Loucy (cell line): ENCODE results near the gene ANXA6.

Experiments
- H2AFZ ChIP-seq: fragments of 200-600 bp; sonication (generic); 2 replicates; pipeline ENCODE4 v1.6.0; 2016; ENCODE audit warnings: antibody characterized with exemption, mild to moderate bottlenecking, low read length, moderate library complexity
- H3F3A ChIP-seq: fragments of 200-600 bp; 2 replicates; pipeline ENCODE4 v1.6.0; 2016; ENCODE audit warnings: antibody characterized with exemption, low read depth, mild to moderate bottlenecking
- H3K27me3 ChIP-seq: fragments of 200-600 bp; sonication (generic); 2 replicates; pipeline ENCODE4 v1.6.1; 2014; ENCODE audit warnings: low read length, mild to moderate bottlenecking; ENCODE audit not compliant: insufficient read depth, poor library complexity, severe bottlenecking
- H3K36me3 ChIP-seq: fragments of 200-600 bp; sonication (generic); 2 replicates; pipeline ENCODE4 v1.6.1; 2016; ENCODE audit warnings: low read length; ENCODE audit not compliant: insufficient read depth
- H3K4me1 ChIP-seq: fragments of 200-600 bp; sonication (generic); 2 replicates; pipeline ENCODE4 v1.5.1; 2014; ENCODE audit warnings: low read length, mild to moderate bottlenecking; ENCODE audit not compliant: insufficient read depth, poor library complexity, severe bottlenecking
- H3K4me2 ChIP-seq: fragments of 200-600 bp; sonication (generic); 2 replicates; pipeline ENCODE4 v1.6.0; 2014; ENCODE audit warnings: antibody characterized with exemption, low read length, low read depth, mild to moderate bottlenecking; ENCODE audit not compliant: poor library complexity, severe bottlenecking
- H3K4me3 ChIP-seq: fragments of 200-600 bp; sonication (generic); 2 replicates; pipeline ENCODE4 v1.5.1; 2014; ENCODE audit warnings: low read length, mild to moderate bottlenecking, mixed read lengths; ENCODE audit not compliant: poor library complexity, severe bottlenecking
- H3K79me2 ChIP-seq: fragments of 200-600 bp; sonication (generic); 2 replicates; pipeline ENCODE4 v1.6.1; 2014; ENCODE audit warnings: low read length; ENCODE audit not compliant: insufficient read depth
- H3K9ac ChIP-seq: fragments of 200-600 bp; sonication (generic); 2 replicates; pipeline ENCODE4 v1.6.0; 2014; ENCODE audit warnings: mild to moderate bottlenecking, low read depth, low read length, moderate library complexity; ENCODE audit not compliant: poor library complexity, severe bottlenecking
- H3K9me2 ChIP-seq: fragments of 200-600 bp; sonication (generic); replicated peaks from 2 replicates; pipeline ENCODE4 v1.6.1; 2016; ENCODE audit warnings: low read depth, low read length, mixed read lengths
- H3K9me3 ChIP-seq: fragments of 200-600 bp; sonication (generic); 2 replicates; pipeline ENCODE4 v1.6.1; 2014; ENCODE audit warnings: mild to moderate bottlenecking, antibody characterized with exemption, low read length, low read depth; ENCODE audit not compliant: insufficient read depth
- H4K20me1 ChIP-seq: fragments of 200-600 bp; sonication (generic); 2 replicates; pipeline ENCODE4 v1.6.0; 2014; ENCODE audit warnings: antibody characterized with exemption, low read length, mild to moderate bottlenecking; ENCODE audit not compliant: insufficient read depth, poor library complexity, severe bottlenecking
- EZH2phosphoT487 ChIP-seq: fragments of 200-600 bp; IDR thresholded peaks from 2 replicates; pipeline ENCODE4 v1.6.1; 2018; ENCODE audit warnings: antibody characterized with exemption, mild to moderate bottlenecking, moderate library complexity, borderline replicate concordance
- TF ChIP-seq, protein P1 (sequence below): fragments of 200-600 bp; sonication (generic); conservative IDR thresholded peaks from 2 replicates; pipeline ENCODE4 v1.5.1; 2014; ENCODE audit warnings: mild to moderate bottlenecking, antibody characterized with exemption, low read length

Gene ANXA6

DNA sequence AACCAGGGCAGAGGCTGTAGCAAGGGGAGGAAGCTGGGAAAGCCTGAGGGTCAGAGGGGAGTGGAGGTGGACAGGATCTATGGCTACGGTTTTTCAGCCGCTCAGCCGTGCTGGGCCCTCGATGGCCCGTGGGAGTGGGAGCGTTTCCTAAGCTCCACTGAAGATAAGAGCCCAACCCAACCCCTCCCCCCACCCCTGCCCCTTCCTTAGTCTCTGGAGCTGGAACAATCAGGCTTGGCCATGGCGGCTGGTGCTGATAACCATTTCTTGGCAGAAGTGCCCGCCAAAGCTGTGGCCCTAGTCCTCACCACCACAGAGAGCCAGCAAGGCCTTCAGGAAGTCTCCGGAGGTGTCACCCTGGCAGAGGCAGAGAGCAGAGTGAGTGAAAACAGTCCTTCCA is 56.4 kb downstream of the ANXA6 start:
- Histone ChIP-seq H3K9me3 (no peaks in the 10 kb centered on the region), H3K4me1 (peaks cover 30% of the 10 kb centered on the region), H3K4me2 (no peak overlapping the region), H3K27me3 (no peaks in the 10 kb centered on the region), H4K20me1 (no peaks in the 10 kb centered on the region), H3K36me3 (peaks cover 59% of the 10 kb centered on the region; the same call in 1 of the 2 replicates), H2AFZ (no peak overlapping the region), H3F3A (no peaks in the 10 kb centered on the region; the same call in 1 of the 2 replicates), H3K79me2 (no peaks in the 10 kb centered on the region), H3K9ac (no peak overlapping the region), H3K4me3 (no peak overlapping the region), H3K9me2 (no peaks in the 10 kb centered on the region)
- TF ChIP-seq, protein P1, sequence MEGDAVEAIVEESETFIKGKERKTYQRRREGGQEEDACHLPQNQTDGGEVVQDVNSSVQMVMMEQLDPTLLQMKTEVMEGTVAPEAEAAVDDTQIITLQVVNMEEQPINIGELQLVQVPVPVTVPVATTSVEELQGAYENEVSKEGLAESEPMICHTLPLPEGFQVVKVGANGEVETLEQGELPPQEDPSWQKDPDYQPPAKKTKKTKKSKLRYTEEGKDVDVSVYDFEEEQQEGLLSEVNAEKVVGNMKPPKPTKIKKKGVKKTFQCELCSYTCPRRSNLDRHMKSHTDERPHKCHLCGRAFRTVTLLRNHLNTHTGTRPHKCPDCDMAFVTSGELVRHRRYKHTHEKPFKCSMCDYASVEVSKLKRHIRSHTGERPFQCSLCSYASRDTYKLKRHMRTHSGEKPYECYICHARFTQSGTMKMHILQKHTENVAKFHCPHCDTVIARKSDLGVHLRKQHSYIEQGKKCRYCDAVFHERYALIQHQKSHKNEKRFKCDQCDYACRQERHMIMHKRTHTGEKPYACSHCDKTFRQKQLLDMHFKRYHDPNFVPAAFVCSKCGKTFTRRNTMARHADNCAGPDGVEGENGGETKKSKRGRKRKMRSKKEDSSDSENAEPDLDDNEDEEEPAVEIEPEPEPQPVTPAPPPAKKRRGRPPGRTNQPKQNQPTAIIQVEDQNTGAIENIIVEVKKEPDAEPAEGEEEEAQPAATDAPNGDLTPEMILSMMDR, result no peak
- no peak for TF ChIP-seq EZH2phosphoT487

DNA sequence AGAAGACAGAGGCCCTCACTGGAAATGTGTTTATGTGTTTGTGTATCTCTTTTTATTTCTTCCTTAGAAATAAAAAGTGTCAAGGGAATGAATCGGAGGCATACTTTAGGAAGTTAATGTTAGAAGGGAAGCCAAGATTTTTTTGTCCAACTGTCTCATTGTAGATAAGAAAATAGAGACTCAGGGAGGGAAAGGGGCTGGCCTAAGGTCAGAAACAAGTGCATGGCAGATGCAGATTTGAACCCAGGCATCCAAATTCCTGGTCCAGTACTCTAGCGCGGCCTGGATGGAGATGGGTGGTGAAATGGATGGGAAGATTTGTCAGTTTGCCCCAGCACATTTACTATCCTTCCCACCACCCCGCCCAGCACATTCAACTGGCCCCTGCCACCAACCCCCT is 56.9 kb downstream of the ANXA6 start:
- no peaks in the 10 kb centered on the region for H3K9me2 ChIP-seq
- no peak overlapping the region for H2AFZ ChIP-seq
- peaks cover 55% of the 10 kb centered on the region; the same call in 1 of the 2 replicates for H3K36me3 ChIP-seq
- TF ChIP-seq, protein P1, result no peak
- no peak for TF ChIP-seq EZH2phosphoT487
- H4K20me1 ChIP-seq, result no peaks in the 10 kb centered on the region
- H3K27me3 ChIP-seq, result no peaks in the 10 kb centered on the region
- peaks cover 35% of the 10 kb centered on the region for H3K4me1 ChIP-seq
- H3K4me3 ChIP-seq, result no peak overlapping the region
- H3K4me2 ChIP-seq, result no peak overlapping the region
- no peaks in the 10 kb centered on the region for H3K79me2 ChIP-seq
- H3F3A ChIP-seq, result no peaks in the 10 kb centered on the region; the same call in 1 of the 2 replicates
- no peaks in the 10 kb centered on the region for H3K9me3 ChIP-seq
- H3K9ac ChIP-seq, result no peak overlapping the region

DNA sequence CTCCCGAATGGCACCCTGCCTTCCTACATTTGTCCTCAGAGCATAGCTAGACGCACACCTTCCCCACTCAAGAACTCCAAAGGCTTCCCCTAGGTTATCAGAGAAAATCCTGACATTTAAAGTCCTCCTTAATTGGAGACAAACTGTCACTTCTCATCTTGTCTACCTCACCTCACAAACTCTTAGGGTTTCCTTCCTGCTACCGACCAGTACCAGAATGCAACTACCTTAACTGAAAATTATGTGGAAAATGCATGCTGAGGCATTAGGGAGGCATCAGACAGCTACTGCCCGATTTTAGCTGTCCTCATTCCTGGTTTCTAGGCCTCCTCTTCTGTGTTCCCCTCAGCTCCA is 58.8 kb downstream of the ANXA6 start:
- no peak overlapping the region for H3K4me3 ChIP-seq
- H2AFZ ChIP-seq, result no peak overlapping the region
- H3K79me2 ChIP-seq, result no peaks in the 10 kb centered on the region
- no peaks in the 10 kb centered on the region for H3K9me2 ChIP-seq
- H3F3A ChIP-seq, result no peaks in the 10 kb centered on the region; the same call in 1 of the 2 replicates
- TF ChIP-seq, protein P1, result no peak
- no peak for TF ChIP-seq EZH2phosphoT487
- H3K27me3 ChIP-seq, result no peaks in the 10 kb centered on the region
- peaks cover 35% of the 10 kb centered on the region; the same call in 1 of the 2 replicates for H3K36me3 ChIP-seq
- H3K4me2 ChIP-seq, result peak overlapping the region; percentile 40
- no peaks in the 10 kb centered on the region for H4K20me1 ChIP-seq
- peaks cover 53% of the 10 kb centered on the region for H3K4me1 ChIP-seq
- peak overlapping the region; percentile 49 for H3K9ac ChIP-seq
- no peaks in the 10 kb centered on the region for H3K9me3 ChIP-seq
